Lung (tissue), 5 donors: ENCODE data around the gene IER3IP1. TPM values are rescaled to one million over a fixed set of nuclear protein-coding genes. Genes with fewer than 3 reads are reported as not detected.

Experiments used
- polyA plus RNA-seq, 2 donors: library from polyadenylated mRNA; stranded (reverse); fragments of 200-250 nt; gene quantifications; one replicate each; pipeline ENCODE4 v1.2.1, GENCODE V29; 2013
- small RNA-seq: library from RNA; depleted of rRNA; stranded (forward); fragments of <200 nt; gene quantifications from one replicate; pipeline ENCODE3, GENCODE V24; 2014; ENCODE audit warnings: low replicate concordance
- total RNA-seq, 2 donors: library from RNA; depleted of rRNA in 1 of 2; stranded (reverse); fragments of >200 nt in 1 of 2; gene quantifications; one replicate each; pipeline ENCODE4 v1.2.1, GENCODE V29; 2014 to 2021
- donor health status: Bipolar disorder and iron deficiency.
- donor health status: healthy.
- donor health status: DM: yes; HTN: yes; CAD: no.

Gene IER3IP1
- total and polyA plus RNA-seq, 4 donors: 13.2 to 21.6 (median 17.7) TPM

Small RNAs within 50 kb of the gene (small RNA-seq; reads per million reads assigned to genes)
- not detected for gene AC012254.4

Other genes starting within 250 kb of the IER3IP1 start
- gene ELOA2, start 140.7 kb downstream of the IER3IP1 start, total RNA-seq: not detected
- gene ELOA2, start 140.7 kb downstream of the IER3IP1 start, polyA plus RNA-seq: not detected
- 10 to 100 TPM; 36.2 to 38.2 TPM for gene HDHD2, start 25.9 kb downstream of the IER3IP1 start, total RNA-seq
- 10 to 100 TPM; 16.7 to 24.0 TPM for gene HDHD2, start 25.9 kb downstream of the IER3IP1 start, polyA plus RNA-seq
- not detected for gene SKOR2, start 75.3 kb upstream of the IER3IP1 start, total RNA-seq
- gene SKOR2, start 75.3 kb upstream of the IER3IP1 start, polyA plus RNA-seq: not detected